OCI-LY3 (cell line): ENCODE results near the gene MDFIC2.
"Not testable (repeated sequence)": the region's sequence is repeated elsewhere in the genome, so short reads cannot be mapped to it uniquely, and the experiment has no call there.

Experiments used
- H2AFZ ChIP-seq: fragments of 200-600, 300-600 bp; shearing (Covaris generic); 2 replicates; pipeline ENCODE4 v1.6.0; 2014; ENCODE audit warnings: antibody characterized with exemption, low read depth, low read length
- H3K27ac ChIP-seq: fragments of 200-600, 300-600 bp; sonication (generic); 2 replicates; pipeline ENCODE4 v1.5.1; 2014; ENCODE audit warnings: mild to moderate bottlenecking, low read length, moderate library complexity, mixed read lengths
- H3K27me3 ChIP-seq: fragments of 200-600, 300-600 bp; sonication (generic); 2 replicates; pipeline ENCODE4 v1.6.1; 2014; ENCODE audit warnings: low read depth, low read length, mixed read lengths
- H3K36me3 ChIP-seq: fragments of 200-600, 300-600 bp; sonication (generic); replicated peaks from 2 replicates; pipeline ENCODE3; 2014; ENCODE audit warnings: low read depth, low read length, mixed read lengths
- H3K4me1 ChIP-seq: fragments of 300-600, 200-600 bp; sonication (generic); 2 replicates; pipeline ENCODE4 v1.6.1; 2014; ENCODE audit warnings: low read length, mixed read lengths
- H3K4me2 ChIP-seq: fragments of 200-600, 300-600 bp; sonication (generic); 2 replicates; pipeline ENCODE4 v1.6.1; 2014; ENCODE audit warnings: low read length, mixed read lengths
- H3K4me3 ChIP-seq: fragments of 300-600, 200-600 bp; sonication (generic); 2 replicates; pipeline ENCODE4 v1.5.1; 2014; ENCODE audit warnings: antibody characterized with exemption, mild to moderate bottlenecking, low read length, moderate library complexity
- H3K79me2 ChIP-seq: fragments of 300-600, 200-600 bp; shearing (Covaris generic); 2 replicates; pipeline ENCODE4 v1.6.1; 2014; ENCODE audit warnings: mild to moderate bottlenecking, low read length, mixed read lengths
- H3K9ac ChIP-seq: fragments of 300-600, 200-600 bp; shearing (Covaris generic); 2 replicates; pipeline ENCODE4 v1.6.0; 2014; ENCODE audit warnings: mild to moderate bottlenecking, low read length, moderate library complexity
- H3K9me3 ChIP-seq: fragments of 200-600, 300-600 bp; shearing (Covaris generic); 2 replicates; pipeline ENCODE4 v1.6.1; 2014; ENCODE audit warnings: low read length, mixed read lengths; ENCODE audit not compliant: insufficient read depth
- H4K20me1 ChIP-seq: fragments of 200-600, 300-600 bp; sonication (generic); 2 replicates; pipeline ENCODE4 v1.6.1; 2016; ENCODE audit warnings: low read length, mixed read lengths; ENCODE audit not compliant: insufficient read depth
- EZH2phosphoT487 ChIP-seq: fragments of 200-600 bp; shearing (Covaris generic); IDR thresholded peaks from 2 replicates; pipeline ENCODE4 v1.6.1; 2018; ENCODE audit warnings: antibody characterized with exemption, mixed run types, low read depth
- TF ChIP-seq, protein P1 (sequence below): fragments of 200-600, 300-600 bp; sonication (generic); IDR thresholded peaks from 2 replicates; pipeline ENCODE4 v1.5.1; 2014; ENCODE audit warnings: antibody characterized with exemption, low read length, low read depth

Gene MDFIC2

DNA sequence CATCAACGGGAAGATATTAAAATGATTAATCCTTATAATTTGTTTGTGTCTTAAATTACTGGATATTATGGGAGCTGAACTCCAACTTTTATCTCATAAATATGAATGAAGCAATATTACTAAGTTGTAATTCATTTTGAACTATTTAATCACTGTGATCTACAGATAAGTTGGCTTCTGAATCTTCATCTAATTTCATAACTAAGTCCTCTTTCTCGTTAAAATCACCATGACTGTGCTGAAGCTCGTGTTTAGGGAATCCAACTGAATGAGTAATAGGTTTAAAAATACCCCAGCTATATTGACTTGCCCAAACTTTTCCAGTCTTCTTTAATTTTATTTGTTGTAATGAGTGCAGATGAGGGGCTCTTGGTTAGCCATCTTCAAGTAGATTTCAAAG lies 14.1 kb downstream of the MDFIC2 start:
- no peaks in the 10 kb centered on the region for H3K36me3 ChIP-seq
- H3K4me3 ChIP-seq = no peak overlapping the region
- H2AFZ ChIP-seq = no peak overlapping the region
- H3K79me2 ChIP-seq = no peaks in the 10 kb centered on the region
- H3K27ac ChIP-seq = no peak overlapping the region
- no peaks in the 10 kb centered on the region for H4K20me1 ChIP-seq
- H3K4me2 ChIP-seq = no peak overlapping the region
- no peaks in the 10 kb centered on the region for H3K4me1 ChIP-seq
- H3K9ac ChIP-seq = no peak overlapping the region
- peaks cover 9% of the 10 kb centered on the region; the same call in 1 of the 2 replicates for H3K27me3 ChIP-seq
- TF ChIP-seq, protein P1, sequence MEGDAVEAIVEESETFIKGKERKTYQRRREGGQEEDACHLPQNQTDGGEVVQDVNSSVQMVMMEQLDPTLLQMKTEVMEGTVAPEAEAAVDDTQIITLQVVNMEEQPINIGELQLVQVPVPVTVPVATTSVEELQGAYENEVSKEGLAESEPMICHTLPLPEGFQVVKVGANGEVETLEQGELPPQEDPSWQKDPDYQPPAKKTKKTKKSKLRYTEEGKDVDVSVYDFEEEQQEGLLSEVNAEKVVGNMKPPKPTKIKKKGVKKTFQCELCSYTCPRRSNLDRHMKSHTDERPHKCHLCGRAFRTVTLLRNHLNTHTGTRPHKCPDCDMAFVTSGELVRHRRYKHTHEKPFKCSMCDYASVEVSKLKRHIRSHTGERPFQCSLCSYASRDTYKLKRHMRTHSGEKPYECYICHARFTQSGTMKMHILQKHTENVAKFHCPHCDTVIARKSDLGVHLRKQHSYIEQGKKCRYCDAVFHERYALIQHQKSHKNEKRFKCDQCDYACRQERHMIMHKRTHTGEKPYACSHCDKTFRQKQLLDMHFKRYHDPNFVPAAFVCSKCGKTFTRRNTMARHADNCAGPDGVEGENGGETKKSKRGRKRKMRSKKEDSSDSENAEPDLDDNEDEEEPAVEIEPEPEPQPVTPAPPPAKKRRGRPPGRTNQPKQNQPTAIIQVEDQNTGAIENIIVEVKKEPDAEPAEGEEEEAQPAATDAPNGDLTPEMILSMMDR = no peak
- TF ChIP-seq EZH2phosphoT487 = no peak
- no peaks in the 10 kb centered on the region for H3K9me3 ChIP-seq

DNA sequence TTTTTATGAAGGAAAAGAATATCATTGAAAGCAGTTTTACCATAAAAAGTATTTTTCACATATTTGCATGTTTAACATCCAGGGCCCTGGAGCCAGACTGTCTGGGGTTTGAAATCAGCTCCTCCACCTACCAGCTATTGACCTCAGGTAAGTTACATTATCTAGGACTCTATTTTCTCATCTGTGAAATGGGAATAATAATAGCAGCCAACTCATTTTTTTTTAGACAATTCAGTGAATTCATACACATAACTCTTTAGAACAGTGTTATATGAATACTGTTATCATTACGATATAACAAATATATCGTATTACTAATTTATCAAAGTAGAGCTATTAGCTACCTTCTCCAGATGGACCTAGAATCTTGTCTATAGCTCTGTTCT lies 21.3 kb downstream of the MDFIC2 start:
- Histone ChIP-seq H2AFZ (no peak overlapping the region), H3K4me1 (no peaks in the 10 kb centered on the region), H3K4me3 (no peak overlapping the region), H3K4me2 (no peak overlapping the region), H3K27ac (no peak overlapping the region), H4K20me1 (no peaks in the 10 kb centered on the region), H3K79me2 (no peaks in the 10 kb centered on the region), H3K9me3 (no peaks in the 10 kb centered on the region), H3K27me3 (no peaks in the 10 kb centered on the region), H3K9ac (no peak overlapping the region), H3K36me3 (no peaks in the 10 kb centered on the region)
- TF ChIP-seq, protein P1 = no peak
- no peak for TF ChIP-seq EZH2phosphoT487

DNA sequence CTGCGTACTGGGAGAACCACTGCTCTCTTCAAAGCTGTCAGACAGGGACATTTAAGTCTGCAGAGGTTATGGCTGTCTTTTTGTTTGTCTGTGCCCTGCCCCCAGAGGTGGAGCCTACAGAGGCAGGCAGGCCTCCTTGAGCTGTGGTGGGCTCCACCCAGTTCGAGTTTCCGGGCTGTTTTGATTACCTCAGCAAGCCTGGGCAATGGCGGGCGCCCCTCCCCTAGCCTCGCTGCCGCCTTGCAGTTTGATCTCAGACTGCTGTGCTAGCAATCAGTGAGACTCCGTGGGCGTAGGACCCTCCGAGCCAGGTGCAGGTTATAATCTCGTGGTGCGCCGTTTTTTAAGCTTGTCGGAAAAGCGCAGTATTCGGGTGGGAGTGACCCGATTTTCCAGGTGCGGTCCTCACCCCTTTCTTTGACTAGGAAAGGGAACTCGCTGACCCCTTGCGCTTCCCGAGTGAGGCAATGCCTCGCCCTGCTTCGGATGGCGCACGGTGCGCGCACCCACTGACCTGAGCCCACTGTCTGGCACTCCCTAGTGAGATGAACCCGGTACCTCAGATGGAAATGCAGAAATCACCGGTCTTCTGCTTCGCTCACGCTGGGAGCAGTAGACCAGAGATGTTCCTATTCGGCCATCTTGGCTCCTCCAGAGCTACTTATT lies 21.9 kb downstream of the MDFIC2 start:
- not testable (repeated sequence) for H3K9me3 ChIP-seq, H3K4me2 ChIP-seq, H3K27ac ChIP-seq, H3K79me2 ChIP-seq, H4K20me1 ChIP-seq, H3K4me3 ChIP-seq, H3K27me3 ChIP-seq, H3K9ac ChIP-seq, H2AFZ ChIP-seq, H3K36me3 ChIP-seq, H3K4me1 ChIP-seq

- H3K27me3 ChIP-seq = no peaks in the 10 kb centered on the region; the same call in 1 of the 2 replicates
- no peak for TF ChIP-seq EZH2phosphoT487
- TF ChIP-seq, protein P1 = no peak
- H3K79me2 ChIP-seq = no peaks in the 10 kb centered on the region
- no peaks in the 10 kb centered on the region for H3K9me3 ChIP-seq
- no peak overlapping the region for H2AFZ ChIP-seq
- H3K36me3 ChIP-seq = no peaks in the 10 kb centered on the region
- no peak overlapping the region for H3K4me2 ChIP-seq
- no peak overlapping the region for H3K27ac ChIP-seq
- no peaks in the 10 kb centered on the region for H3K4me1 ChIP-seq
- no peaks in the 10 kb centered on the region for H4K20me1 ChIP-seq
- no peak overlapping the region for H3K4me3 ChIP-seq
- H3K9ac ChIP-seq = no peak overlapping the region
These were observed 30.8 kb downstream of the MDFIC2 start for GRCh38 chr3:70281663-70282062.

- no peak for TF ChIP-seq EZH2phosphoT487
- TF ChIP-seq, protein P1 = no peak
- no peak overlapping the region for H3K4me3 ChIP-seq
- H3K27ac ChIP-seq = no peak overlapping the region
- no peaks in the 10 kb centered on the region for H3K79me2 ChIP-seq
- no peaks in the 10 kb centered on the region for H4K20me1 ChIP-seq
- no peak overlapping the region for H3K9ac ChIP-seq
- H3K9me3 ChIP-seq = no peaks in the 10 kb centered on the region
- no peaks in the 10 kb centered on the region; the same call in 1 of the 2 replicates for H3K27me3 ChIP-seq
- no peaks in the 10 kb centered on the region for H3K36me3 ChIP-seq
- no peak overlapping the region for H3K4me2 ChIP-seq
- H2AFZ ChIP-seq = no peak overlapping the region
- no peaks in the 10 kb centered on the region for H3K4me1 ChIP-seq
These were observed 35.1 kb downstream of the MDFIC2 start for GRCh38 chr3:70277304-70277703.
